Hepatocyte (in vitro differentiated cells): Measurements from ENCODE around the gene RAB29. TPM values are rescaled to one million over a fixed set of nuclear protein-coding genes. Genes with fewer than 3 reads are reported as not detected.

Experiments used
- DNase-seq: peaks from one replicate; pipeline ENCODE4 v3.0.0-alpha.2; 2016; ENCODE audit warnings: low spot score
- H2AFZ ChIP-seq: fragments of 200-600 bp; sonication (generic); 2 replicates; pipeline ENCODE4 v1.6.0; 2016; ENCODE audit warnings: antibody characterized with exemption, mild to moderate bottlenecking
- H3K27ac ChIP-seq: fragments of 200-600 bp; sonication (generic); 2 replicates; pipeline ENCODE4 v1.5.1; 2016; ENCODE audit warnings: mild to moderate bottlenecking
- H3K27me3 ChIP-seq: fragments of 200-600 bp; sonication (generic); 2 replicates; pipeline ENCODE4 v1.6.1; 2016
- H3K36me3 ChIP-seq: fragments of 200-600 bp; sonication (generic); replicated peaks from 2 replicates; pipeline ENCODE4 v1.5.1; 2016; ENCODE audit warnings: low read depth; ENCODE audit not compliant: insufficient read depth
- H3K4me1 ChIP-seq: fragments of 200-600 bp; sonication (generic); 2 replicates; pipeline ENCODE4 v1.5.1; 2016; ENCODE audit warnings: mild to moderate bottlenecking, moderate library complexity; ENCODE audit not compliant: insufficient read depth
- H3K4me2 ChIP-seq: fragments of 200-600 bp; sonication (generic); 2 replicates; pipeline ENCODE4 v1.6.0; 2016
- H3K4me3 ChIP-seq: fragments of 200-600 bp; sonication (generic); 2 replicates; pipeline ENCODE4 v1.5.1; 2016; ENCODE audit warnings: mild to moderate bottlenecking
- H3K79me2 ChIP-seq: fragments of 200-600 bp; sonication (generic); 2 replicates; pipeline ENCODE4 v1.6.0; 2017; ENCODE audit warnings: mild to moderate bottlenecking
- H3K9me2 ChIP-seq: fragments of 200-600 bp; sonication (generic); replicated peaks from 2 replicates; pipeline ENCODE4 v1.6.0; 2017; ENCODE audit warnings: mild to moderate bottlenecking; ENCODE audit not compliant: insufficient read depth
- H3K9me3 ChIP-seq: fragments of 200-600 bp; sonication (generic); 2 replicates; pipeline ENCODE4 v1.5.1; 2016; ENCODE audit warnings: low read depth, mild to moderate bottlenecking
- H4K20me1 ChIP-seq: fragments of 200-600 bp; sonication (generic); 2 replicates; pipeline ENCODE4 v1.6.0; 2016; ENCODE audit warnings: mild to moderate bottlenecking; ENCODE audit not compliant: insufficient read depth, poor library complexity, severe bottlenecking
- CTCF ChIP-seq: fragments of 200-600 bp; sonication (generic); IDR thresholded peaks from 2 replicates; pipeline ENCODE4 v1.5.1; 2016; ENCODE audit warnings: antibody characterized with exemption, mild to moderate bottlenecking; ENCODE audit not compliant: poor library complexity
- EZH2 ChIP-seq: fragments of 200-600 bp; sonication (generic); IDR thresholded peaks from 2 replicates; pipeline ENCODE4 v1.6.1; 2016; ENCODE audit warnings: antibody characterized with exemption, mild to moderate bottlenecking, borderline replicate concordance
- EZH2phosphoT487 ChIP-seq: fragments of 200-600 bp; sonication (generic); IDR thresholded peaks from one replicate; pipeline ENCODE4 v1.6.1; 2018; ENCODE audit warnings: antibody characterized with exemption, mild to moderate bottlenecking, low read depth, moderate library complexity; ENCODE audit not compliant: unreplicated experiment, severe bottlenecking
- WGBS: methylation state at CpG from one replicate; pipeline ENCODE4 v1.1.6; 2016; ENCODE audit warnings: low lambda C conversion rate; ENCODE audit errors: missing lambda C conversion rate; 5-methylcytosine and 5-hydroxymethylcytosine counted together
- polyA plus RNA-seq: library from polyadenylated mRNA; unstranded; fragments of >200 nt; fragmentation: Nextera tagmentation; extraction: Ambion mirVana; gene quantifications from 2 replicates; pipeline ENCODE4 v1.2.1, GENCODE V29; 2016
- total RNA-seq: library from RNA; depleted of rRNA; stranded (reverse); fragments of >200 nt; gene quantifications from 2 replicates; pipeline ENCODE4 v1.2.3, GENCODE V29; 2014

Gene RAB29
- total and polyA plus RNA-seq, 2 experiments from 2014 or later, result 33.3 to 47.5 TPM

GRCh38 chr1:205750138-205751035, 24.9 kb downstream of the RAB29 start, which contains the start of gene NUCKS1:
TSS of gene NUCKS1 (minus strand) at chr1:205750182. CDS start at chr1:205749973, 209 bp downstream.
- no peaks in the 10 kb centered on the region for H3K27me3 ChIP-seq
- 1% methylated on average over 27 of the region's 27 CpGs for WGBS
- peak within 1 kb of the TSS; percentile 76 for H2AFZ ChIP-seq
- no peak for TF ChIP-seq CTCF
- TF ChIP-seq EZH2, result no peak
- TF ChIP-seq EZH2phosphoT487, result no peak
- peak within 1 kb of the TSS; percentile 75 for H3K4me3 ChIP-seq
- H3K36me3 ChIP-seq, result no peaks in the 10 kb centered on the region
- H3K9me3 ChIP-seq, result no peaks in the 10 kb centered on the region
- DNase-seq, result peak; percentile 98
- H3K4me1 ChIP-seq, result peaks cover 17% of the 10 kb centered on the region
- H3K4me2 ChIP-seq, result peak within 1 kb of the TSS; percentile 87
- H3K79me2 ChIP-seq, result peaks cover 37% of the 10 kb centered on the region
- peak within 1 kb of the TSS; percentile 94 for H3K27ac ChIP-seq
- H4K20me1 ChIP-seq, result peaks cover 37% of the 10 kb centered on the region
- no peaks in the 10 kb centered on the region for H3K9me2 ChIP-seq

GRCh38 chr1:205749234-205750137, 25.8 kb downstream of the RAB29 start:
- Histone ChIP-seq H3K79me2 (peaks cover 46% of the 10 kb centered on the region), H3K4me3 (peak overlapping the region; percentile 75), H3K9me2 (no peaks in the 10 kb centered on the region), H4K20me1 (peaks cover 45% of the 10 kb centered on the region), H3K27me3 (no peaks in the 10 kb centered on the region), H3K4me2 (peak overlapping the region; percentile 87), H2AFZ (peak overlapping the region; percentile 20), H3K27ac (peak overlapping the region; percentile 94), H3K36me3 (no peaks in the 10 kb centered on the region), H3K9me3 (no peaks in the 10 kb centered on the region), H3K4me1 (peaks cover 20% of the 10 kb centered on the region)
- no peak for TF ChIP-seq CTCF
- TF ChIP-seq EZH2, result no peak
- no peak for TF ChIP-seq EZH2phosphoT487
- 2% methylated on average over 23 of the region's 81 CpGs for WGBS
- peak; percentile 98 for DNase-seq

GRCh38 chr1:205748403-205749233, 26.7 kb downstream of the RAB29 start:
- peaks cover 24% of the 10 kb centered on the region for H3K4me1 ChIP-seq
- H3K9me2 ChIP-seq, result no peaks in the 10 kb centered on the region
- TF ChIP-seq EZH2phosphoT487 (no peak), CTCF (no peak), EZH2 (no peak)
- DNase-seq, result peak; percentile 57
- peak overlapping the region; percentile 20 for H2AFZ ChIP-seq
- peak overlapping the region; percentile 94 for H3K27ac ChIP-seq
- WGBS, result 1% methylated on average over 25 of the region's 25 CpGs
- peak overlapping the region; percentile 75 for H3K4me3 ChIP-seq
- peak overlapping the region; percentile 87 for H3K4me2 ChIP-seq
- no peaks in the 10 kb centered on the region for H3K27me3 ChIP-seq
- H4K20me1 ChIP-seq, result peaks cover 51% of the 10 kb centered on the region
- H3K9me3 ChIP-seq, result no peaks in the 10 kb centered on the region
- H3K36me3 ChIP-seq, result no peaks in the 10 kb centered on the region
- H3K79me2 ChIP-seq, result peaks cover 54% of the 10 kb centered on the region
